PFSK-1 (cell line): ENCODE measurements around the gene SUPT5H.

ENCODE experiments used
- FOXP2 ChIP-seq: optimal IDR thresholded peaks from 2 replicates; pipeline ENCODE3; 2011; ENCODE audit warnings: borderline replicate concordance, control low read depth, inconsistent platforms; ENCODE audit not compliant: insufficient read depth; ENCODE audit errors: extremely low read length, extremely low read depth
- POLR2AphosphoS5 ChIP-seq: IDR thresholded peaks from 2 replicates; pipeline ENCODE4 v1.6.1; 2012; ENCODE audit warnings: low read depth, mild to moderate bottlenecking, control low read depth, low read length, moderate library complexity
- REST ChIP-seq, 2 experiments: IDR thresholded peaks; 2 replicates each; pipeline versions ENCODE4 v1.6.1 to v1.8.0; 2011 to 2012; ENCODE audit warnings: low read depth in 2 of 2, low read length in 2 of 2, control low read depth in 1 of 2, inconsistent platforms in 1 of 2, mild to moderate bottlenecking in 1 of 2, moderate library complexity in 1 of 2; ENCODE audit not compliant: insufficient read depth in 1 of 2
- SIN3A ChIP-seq: IDR thresholded peaks from 2 replicates; pipeline ENCODE4 v1.6.1; 2012; ENCODE audit warnings: mild to moderate bottlenecking, low read length, moderate library complexity, borderline replicate concordance; ENCODE audit not compliant: insufficient read depth
- TAF1 ChIP-seq: IDR thresholded peaks from 2 replicates; pipeline ENCODE4 v1.6.1; 2012; ENCODE audit warnings: low read length, control low read depth, borderline replicate concordance; ENCODE audit not compliant: insufficient read depth

The SUPT5H gene

GRCh38 chr19:39423258-39424086 is 21.9 kb upstream of the SUPT5H start:
- TF ChIP-seq SIN3A (no peak), TAF1 (no peak), POLR2AphosphoS5 (no peak), FOXP2 (no peak), REST (IDR thresholded peaks at IDR 0.05; ENCODE audit: insufficient read depth in 1 of 2, low read depth in 2 of 2, low read length in 2 of 2) (no peak)

- TF ChIP-seq SIN3A (no peak), POLR2AphosphoS5 (no peak), FOXP2 (no peak), TAF1 (no peak), REST (IDR thresholded peaks at IDR 0.05; ENCODE audit: insufficient read depth in 1 of 2, low read depth in 2 of 2, low read length in 2 of 2) (no peak)
These were observed 20.4 kb upstream of the SUPT5H start for GRCh38 chr19:39424934-39425333.

- TF ChIP-seq SIN3A (no peak), REST (IDR thresholded peaks at IDR 0.05; ENCODE audit: insufficient read depth in 1 of 2, low read depth in 2 of 2, low read length in 2 of 2) (no peak), TAF1 (no peak), FOXP2 (no peak), POLR2AphosphoS5 (no peak; the same call in 1 of the 2 replicates)
These were observed 19.6 kb upstream of the SUPT5H start for GRCh38 chr19:39425744-39426143.

GRCh38 chr19:39426170-39426569 is 19.2 kb upstream of the SUPT5H start:
- no peak for TF ChIP-seq POLR2AphosphoS5
- TF ChIP-seq FOXP2, result no peak
- TF ChIP-seq REST (IDR thresholded peaks at IDR 0.05; ENCODE audit: insufficient read depth in 1 of 2, low read depth in 2 of 2, low read length in 2 of 2), result no peak
- TF ChIP-seq TAF1, result no peak
- TF ChIP-seq SIN3A, result no peak
